ENCODE data around the gene GEMIN7. TPM values are rescaled to one million over a fixed set of nuclear protein-coding genes. Genes with fewer than 3 reads are reported as not detected.

GEMIN7 gene
- total and polyA plus RNA-seq, 2 of the 13 experiments (the other 11 are each of a cell fraction or from before 2014, with no cell fraction given) = 24.1 to 30.6 TPM

DNA sequence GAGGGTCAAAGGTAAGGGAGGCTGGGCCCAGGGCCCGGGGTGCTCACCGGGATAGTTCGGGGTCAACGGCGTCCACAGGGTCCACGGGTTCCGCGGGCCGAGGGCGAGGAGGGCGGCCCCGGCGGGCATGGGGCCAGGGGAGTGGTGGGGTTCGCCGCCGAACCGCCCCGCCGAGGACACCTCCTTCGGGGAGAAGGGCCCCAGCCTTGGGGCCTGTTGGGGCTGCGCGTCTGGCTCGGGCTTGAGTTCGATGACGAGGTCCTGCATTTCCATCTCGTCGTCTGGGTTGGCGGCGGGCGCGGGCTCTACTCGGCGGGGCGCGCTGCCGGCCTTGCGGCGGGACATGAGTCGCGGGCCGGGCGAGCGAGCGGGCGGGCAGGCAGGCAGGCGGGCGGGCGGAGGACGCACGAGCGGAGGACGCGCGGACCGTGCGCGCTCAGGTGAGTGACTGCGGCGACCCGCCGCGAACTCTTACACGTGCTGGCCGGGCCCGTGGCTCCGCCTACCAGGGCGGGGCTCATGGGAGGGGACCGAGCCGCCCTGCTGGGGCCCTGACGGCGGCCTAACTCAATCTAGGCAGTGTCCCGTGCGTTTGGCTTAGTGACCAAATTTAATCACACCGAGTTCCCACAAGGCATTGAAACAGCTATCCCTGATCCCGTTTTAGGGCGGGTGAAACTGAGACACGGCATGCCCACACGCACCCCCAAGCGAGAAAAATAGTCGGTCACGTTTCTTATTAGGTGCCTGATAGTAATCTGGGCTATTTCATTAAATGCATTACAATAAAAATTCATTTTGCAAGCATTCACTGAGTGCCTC is 2.8 kb upstream of the GEMIN7 start, which contains the start of gene ZNF296 (continued):
- TF ChIP-seq, protein P1, sequence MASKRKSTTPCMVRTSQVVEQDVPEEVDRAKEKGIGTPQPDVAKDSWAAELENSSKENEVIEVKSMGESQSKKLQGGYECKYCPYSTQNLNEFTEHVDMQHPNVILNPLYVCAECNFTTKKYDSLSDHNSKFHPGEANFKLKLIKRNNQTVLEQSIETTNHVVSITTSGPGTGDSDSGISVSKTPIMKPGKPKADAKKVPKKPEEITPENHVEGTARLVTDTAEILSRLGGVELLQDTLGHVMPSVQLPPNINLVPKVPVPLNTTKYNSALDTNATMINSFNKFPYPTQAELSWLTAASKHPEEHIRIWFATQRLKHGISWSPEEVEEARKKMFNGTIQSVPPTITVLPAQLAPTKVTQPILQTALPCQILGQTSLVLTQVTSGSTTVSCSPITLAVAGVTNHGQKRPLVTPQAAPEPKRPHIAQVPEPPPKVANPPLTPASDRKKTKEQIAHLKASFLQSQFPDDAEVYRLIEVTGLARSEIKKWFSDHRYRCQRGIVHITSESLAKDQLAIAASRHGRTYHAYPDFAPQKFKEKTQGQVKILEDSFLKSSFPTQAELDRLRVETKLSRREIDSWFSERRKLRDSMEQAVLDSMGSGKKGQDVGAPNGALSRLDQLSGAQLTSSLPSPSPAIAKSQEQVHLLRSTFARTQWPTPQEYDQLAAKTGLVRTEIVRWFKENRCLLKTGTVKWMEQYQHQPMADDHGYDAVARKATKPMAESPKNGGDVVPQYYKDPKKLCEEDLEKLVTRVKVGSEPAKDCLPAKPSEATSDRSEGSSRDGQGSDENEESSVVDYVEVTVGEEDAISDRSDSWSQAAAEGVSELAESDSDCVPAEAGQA (IDR thresholded peaks at IDR 0.05; ENCODE audit: low read depth) = no peak
- TF ChIP-seq, protein P1 (CRISPR knock-in tag; IDR thresholded peaks at IDR 0.05; ENCODE audit: borderline replicate concordance) = peak; percentile 69
- TF ChIP-seq, protein P2, sequence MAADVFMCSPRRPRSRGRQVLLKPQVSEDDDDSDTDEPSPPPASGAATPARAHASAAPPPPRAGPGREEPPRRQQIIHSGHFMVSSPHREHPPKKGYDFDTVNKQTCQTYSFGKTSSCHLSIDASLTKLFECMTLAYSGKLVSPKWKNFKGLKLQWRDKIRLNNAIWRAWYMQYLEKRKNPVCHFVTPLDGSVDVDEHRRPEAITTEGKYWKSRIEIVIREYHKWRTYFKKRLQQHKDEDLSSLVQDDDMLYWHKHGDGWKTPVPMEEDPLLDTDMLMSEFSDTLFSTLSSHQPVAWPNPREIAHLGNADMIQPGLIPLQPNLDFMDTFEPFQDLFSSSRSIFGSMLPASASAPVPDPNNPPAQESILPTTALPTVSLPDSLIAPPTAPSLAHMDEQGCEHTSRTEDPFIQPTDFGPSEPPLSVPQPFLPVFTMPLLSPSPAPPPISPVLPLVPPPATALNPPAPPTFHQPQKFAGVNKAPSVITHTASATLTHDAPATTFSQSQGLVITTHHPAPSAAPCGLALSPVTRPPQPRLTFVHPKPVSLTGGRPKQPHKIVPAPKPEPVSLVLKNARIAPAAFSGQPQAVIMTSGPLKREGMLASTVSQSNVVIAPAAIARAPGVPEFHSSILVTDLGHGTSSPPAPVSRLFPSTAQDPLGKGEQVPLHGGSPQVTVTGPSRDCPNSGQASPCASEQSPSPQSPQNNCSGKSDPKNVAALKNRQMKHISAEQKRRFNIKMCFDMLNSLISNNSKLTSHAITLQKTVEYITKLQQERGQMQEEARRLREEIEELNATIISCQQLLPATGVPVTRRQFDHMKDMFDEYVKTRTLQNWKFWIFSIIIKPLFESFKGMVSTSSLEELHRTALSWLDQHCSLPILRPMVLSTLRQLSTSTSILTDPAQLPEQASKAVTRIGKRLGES (CRISPR knock-in tag; IDR thresholded peaks at IDR 0.05; ENCODE audit: borderline replicate concordance) = no peak
- TF ChIP-seq ZNF577 (CRISPR knock-in tag; IDR thresholded peaks at IDR 0.05; ENCODE audit: borderline replicate concordance, low read depth) = no peak
- peak; percentile 61; the same call in 1 of the 2 replicates for TF ChIP-seq TAF1 (CRISPR knock-in tag; IDR thresholded peaks at IDR 0.05)
- TF ChIP-seq, protein P3, sequence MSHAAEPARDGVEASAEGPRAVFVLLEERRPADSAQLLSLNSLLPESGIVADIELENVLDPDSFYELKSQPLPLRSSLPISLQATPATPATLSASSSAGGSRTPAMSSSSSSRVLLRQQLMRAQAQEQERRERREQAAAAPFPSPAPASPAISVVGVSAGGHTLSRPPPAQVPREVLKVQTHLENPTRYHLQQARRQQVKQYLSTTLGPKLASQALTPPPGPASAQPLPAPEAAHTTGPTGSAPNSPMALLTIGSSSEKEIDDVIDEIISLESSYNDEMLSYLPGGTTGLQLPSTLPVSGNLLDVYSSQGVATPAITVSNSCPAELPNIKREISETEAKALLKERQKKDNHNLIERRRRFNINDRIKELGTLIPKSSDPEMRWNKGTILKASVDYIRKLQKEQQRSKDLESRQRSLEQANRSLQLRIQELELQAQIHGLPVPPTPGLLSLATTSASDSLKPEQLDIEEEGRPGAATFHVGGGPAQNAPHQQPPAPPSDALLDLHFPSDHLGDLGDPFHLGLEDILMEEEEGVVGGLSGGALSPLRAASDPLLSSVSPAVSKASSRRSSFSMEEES (CRISPR knock-in tag; IDR thresholded peaks at IDR 0.05) = 0 out of 2 replicates have a peak, but pooled peaks have one; percentile 19
- peak; percentile 85; the same call in 1 of the 2 replicates for TF ChIP-seq ZNF616 (CRISPR knock-in tag; IDR thresholded peaks at IDR 0.05; ENCODE audit: low read depth)
- no peak for TF ChIP-seq ZNF598 (CRISPR knock-in tag; IDR thresholded peaks at IDR 0.05; ENCODE audit: borderline replicate concordance)
- no peak for TF ChIP-seq EEA1 (CRISPR knock-in tag; IDR thresholded peaks at IDR 0.05; ENCODE audit: borderline replicate concordance)
- peak; percentile 73 for TF ChIP-seq IRX3 (CRISPR knock-in tag; IDR thresholded peaks at IDR 0.05; ENCODE audit: borderline replicate concordance, low read depth)
- TF ChIP-seq, protein P4, sequence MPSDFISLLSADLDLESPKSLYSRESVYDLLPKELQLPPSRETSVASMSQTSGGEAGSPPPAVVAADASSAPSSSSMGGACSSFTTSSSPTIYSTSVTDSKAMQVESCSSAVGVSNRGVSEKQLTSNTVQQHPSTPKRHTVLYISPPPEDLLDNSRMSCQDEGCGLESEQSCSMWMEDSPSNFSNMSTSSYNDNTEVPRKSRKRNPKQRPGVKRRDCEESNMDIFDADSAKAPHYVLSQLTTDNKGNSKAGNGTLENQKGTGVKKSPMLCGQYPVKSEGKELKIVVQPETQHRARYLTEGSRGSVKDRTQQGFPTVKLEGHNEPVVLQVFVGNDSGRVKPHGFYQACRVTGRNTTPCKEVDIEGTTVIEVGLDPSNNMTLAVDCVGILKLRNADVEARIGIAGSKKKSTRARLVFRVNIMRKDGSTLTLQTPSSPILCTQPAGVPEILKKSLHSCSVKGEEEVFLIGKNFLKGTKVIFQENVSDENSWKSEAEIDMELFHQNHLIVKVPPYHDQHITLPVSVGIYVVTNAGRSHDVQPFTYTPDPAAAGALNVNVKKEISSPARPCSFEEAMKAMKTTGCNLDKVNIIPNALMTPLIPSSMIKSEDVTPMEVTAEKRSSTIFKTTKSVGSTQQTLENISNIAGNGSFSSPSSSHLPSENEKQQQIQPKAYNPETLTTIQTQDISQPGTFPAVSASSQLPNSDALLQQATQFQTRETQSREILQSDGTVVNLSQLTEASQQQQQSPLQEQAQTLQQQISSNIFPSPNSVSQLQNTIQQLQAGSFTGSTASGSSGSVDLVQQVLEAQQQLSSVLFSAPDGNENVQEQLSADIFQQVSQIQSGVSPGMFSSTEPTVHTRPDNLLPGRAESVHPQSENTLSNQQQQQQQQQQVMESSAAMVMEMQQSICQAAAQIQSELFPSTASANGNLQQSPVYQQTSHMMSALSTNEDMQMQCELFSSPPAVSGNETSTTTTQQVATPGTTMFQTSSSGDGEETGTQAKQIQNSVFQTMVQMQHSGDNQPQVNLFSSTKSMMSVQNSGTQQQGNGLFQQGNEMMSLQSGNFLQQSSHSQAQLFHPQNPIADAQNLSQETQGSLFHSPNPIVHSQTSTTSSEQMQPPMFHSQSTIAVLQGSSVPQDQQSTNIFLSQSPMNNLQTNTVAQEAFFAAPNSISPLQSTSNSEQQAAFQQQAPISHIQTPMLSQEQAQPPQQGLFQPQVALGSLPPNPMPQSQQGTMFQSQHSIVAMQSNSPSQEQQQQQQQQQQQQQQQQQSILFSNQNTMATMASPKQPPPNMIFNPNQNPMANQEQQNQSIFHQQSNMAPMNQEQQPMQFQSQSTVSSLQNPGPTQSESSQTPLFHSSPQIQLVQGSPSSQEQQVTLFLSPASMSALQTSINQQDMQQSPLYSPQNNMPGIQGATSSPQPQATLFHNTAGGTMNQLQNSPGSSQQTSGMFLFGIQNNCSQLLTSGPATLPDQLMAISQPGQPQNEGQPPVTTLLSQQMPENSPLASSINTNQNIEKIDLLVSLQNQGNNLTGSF (CRISPR knock-in tag; IDR thresholded peaks at IDR 0.05) = peak; percentile 50; the same call in 1 of the 2 replicates
